NCI-H2107 treated with DMSO at 0.1 percent for 48 hours (cell line): Measurements from ENCODE around the gene CYTH1.

Experiments used
- DNase-seq: peaks from one replicate; lab custom pipeline; 2025; ENCODE audit not compliant: unreplicated experiment; lab: John Stamatoyannopoulos, UW

The CYTH1 gene

DNA sequence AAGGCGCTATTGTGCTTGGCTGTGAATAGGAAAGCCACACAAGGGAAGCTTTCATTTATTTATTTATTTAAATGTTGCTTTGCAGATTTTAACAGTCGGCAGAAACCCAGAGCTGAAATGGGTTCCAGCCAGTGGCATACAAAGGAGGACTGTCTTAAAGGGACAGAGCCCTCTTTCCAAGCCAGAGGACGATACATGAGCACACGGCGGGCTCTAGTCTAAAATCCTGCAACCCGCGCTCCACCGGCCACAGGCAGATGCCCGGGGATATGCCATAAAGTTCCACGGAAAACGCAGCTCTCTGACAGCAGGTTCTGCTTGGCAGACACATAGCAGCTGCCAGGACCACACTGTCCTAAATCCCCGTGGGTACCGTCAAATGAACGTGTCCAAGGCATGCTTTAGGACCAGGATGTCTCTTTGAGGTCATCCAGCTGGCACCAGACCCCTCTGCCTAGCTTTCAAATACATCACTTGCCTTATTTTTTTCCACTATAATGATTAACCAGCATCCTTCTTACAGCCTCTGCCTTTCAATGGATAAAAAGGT lies 64.6 kb downstream of the CYTH1 start:
- DNase-seq = peak; percentile 28

- peak; percentile 87 for DNase-seq
Measured at GRCh38 chr17:78716814-78717393, 65.2 kb downstream of the CYTH1 start.

GRCh38 chr17:78716292-78716691 lies 65.8 kb downstream of the CYTH1 start:
- no peak for DNase-seq

DNA sequence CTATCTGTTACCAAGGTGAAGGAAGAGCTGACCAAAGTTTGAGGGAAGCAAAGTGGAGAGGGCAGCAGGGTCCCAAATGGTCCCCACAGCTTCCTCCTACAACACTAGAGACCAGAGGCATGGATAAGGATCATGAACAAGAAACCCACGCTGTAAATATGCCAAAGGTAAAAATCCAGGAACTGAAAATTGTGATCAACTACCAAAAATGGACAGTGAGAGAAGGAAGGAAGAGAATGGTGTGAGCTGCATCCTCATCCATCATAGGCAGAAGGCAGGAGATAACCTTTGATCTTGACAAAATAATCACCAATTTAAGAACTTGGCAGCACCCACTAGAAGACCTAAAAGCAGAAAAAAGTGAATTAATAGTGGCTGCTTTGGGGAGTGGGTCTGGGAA lies 66.2 kb downstream of the CYTH1 start:
- DNase-seq = no peak

GRCh38 chr17:78715000-78715771 lies 66.9 kb downstream of the CYTH1 start:
- DNase-seq = no peak

- DNase-seq = no peak
Measured at GRCh38 chr17:78714534-78714933, 67.5 kb downstream of the CYTH1 start.

GRCh38 chr17:78712043-78712442 lies 70.0 kb downstream of the CYTH1 start:
- DNase-seq = no peak

GRCh38 chr17:78710607-78711006 lies 71.5 kb downstream of the CYTH1 start:
- DNase-seq = no peak

DNA sequence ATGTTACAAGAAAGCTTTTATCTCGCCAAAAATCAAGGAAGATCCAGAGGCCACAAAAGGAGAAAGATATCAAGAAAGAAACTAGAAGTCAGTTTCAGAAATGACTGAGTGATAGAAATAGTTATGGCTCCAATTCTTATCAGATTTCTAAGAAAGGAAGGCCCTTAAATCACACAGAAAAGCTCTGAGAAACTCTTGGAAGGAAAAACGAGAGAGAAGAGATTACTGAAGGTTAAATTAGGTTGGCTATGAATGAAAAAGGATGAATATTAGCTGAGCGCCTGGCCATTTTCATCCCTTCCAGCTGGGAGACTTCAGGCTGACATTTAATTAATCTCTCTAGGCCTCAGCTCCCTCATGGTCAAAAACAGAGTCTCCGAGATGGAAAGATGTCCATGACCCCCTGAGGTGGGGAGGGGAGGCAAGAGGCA lies 72.3 kb downstream of the CYTH1 start:
- no peak for DNase-seq

- no peak for DNase-seq
Measured at GRCh38 chr17:78709119-78709681, 72.9 kb downstream of the CYTH1 start.

- DNase-seq = peak; percentile 60
Measured at GRCh38 chr17:78708510-78708973, 73.5 kb downstream of the CYTH1 start.

- DNase-seq = no peak
Measured at GRCh38 chr17:78707923-78708322, 74.2 kb downstream of the CYTH1 start.

DNA sequence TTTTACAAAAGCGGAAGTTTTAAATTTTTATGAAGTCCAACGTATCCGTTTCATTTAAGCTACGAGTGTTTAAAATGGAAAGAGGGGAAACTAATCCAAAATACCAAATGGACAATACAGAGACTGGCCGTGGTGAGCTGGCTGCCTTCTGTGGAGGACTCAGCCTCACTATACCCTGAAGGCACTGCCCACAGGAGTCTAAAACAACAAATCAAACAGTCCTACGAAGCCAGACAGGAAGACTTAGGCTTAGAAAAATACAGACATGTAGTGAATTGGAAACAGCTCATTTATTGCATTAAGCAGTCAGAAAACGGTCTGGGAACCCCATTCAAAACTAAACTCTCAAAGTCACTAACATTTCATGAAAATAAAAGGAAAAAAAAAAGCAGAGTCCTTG lies 75.1 kb downstream of the CYTH1 start:
- DNase-seq = no peak

- DNase-seq = no peak
Measured at GRCh38 chr17:78706271-78706915, 75.7 kb downstream of the CYTH1 start.

DNA sequence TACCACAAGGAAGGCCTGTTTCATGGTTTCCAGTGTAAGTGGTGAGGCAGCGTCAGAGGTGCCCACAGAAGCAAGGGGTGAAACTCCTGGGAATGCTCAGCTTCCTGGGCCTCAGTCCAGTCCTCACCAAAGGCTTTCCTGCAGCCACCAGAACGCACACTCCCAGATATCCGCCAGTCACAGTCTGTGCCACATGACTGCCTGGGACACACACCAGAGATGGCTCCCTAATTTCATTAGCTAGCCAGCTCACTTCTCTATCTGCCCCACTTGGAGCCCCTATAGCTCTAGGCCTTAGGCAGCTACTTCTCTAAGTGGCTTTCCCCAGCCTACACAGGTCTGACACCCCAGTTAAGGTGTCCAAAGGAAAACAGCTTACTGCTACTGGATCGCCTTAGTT lies 77.0 kb downstream of the CYTH1 start:
- DNase-seq = no peak

GRCh38 chr17:78704594-78704993 lies 77.5 kb downstream of the CYTH1 start:
- DNase-seq = no peak

GRCh38 chr17:78697554-78698343 lies 84.3 kb downstream of the CYTH1 start:
- no peak for DNase-seq

GRCh38 chr17:78697122-78697521 lies 85.0 kb downstream of the CYTH1 start:
- no peak for DNase-seq

- no peak for DNase-seq
Measured at GRCh38 chr17:78696016-78696982, 85.8 kb downstream of the CYTH1 start.
